NCI-H2196 treated with DMSO at 0.1 percent for 48 hours (cell line): ENCODE measurements around the gene RELCH.
"Not testable (repeated sequence)": the region's sequence is repeated elsewhere in the genome, so short reads cannot be mapped to it uniquely, and the experiment has no call there.

Source experiments
- DNase-seq: peaks from one replicate; lab custom pipeline; 2025; ENCODE audit not compliant: unreplicated experiment; lab: John Stamatoyannopoulos, UW

The RELCH gene

GRCh38 chr18:62186774-62187542, at the start of gene RELCH, which contains the start of gene PIGN:
Gene RELCH (plus strand): TSS chr18:62187255. CDS start chr18:62187506, 251 bp downstream.
Gene PIGN (minus strand): TSS chr18:62187056. CDS start chr18:62161353, 25,703 bp downstream.
- DNase-seq: peak; percentile 97

DNA sequence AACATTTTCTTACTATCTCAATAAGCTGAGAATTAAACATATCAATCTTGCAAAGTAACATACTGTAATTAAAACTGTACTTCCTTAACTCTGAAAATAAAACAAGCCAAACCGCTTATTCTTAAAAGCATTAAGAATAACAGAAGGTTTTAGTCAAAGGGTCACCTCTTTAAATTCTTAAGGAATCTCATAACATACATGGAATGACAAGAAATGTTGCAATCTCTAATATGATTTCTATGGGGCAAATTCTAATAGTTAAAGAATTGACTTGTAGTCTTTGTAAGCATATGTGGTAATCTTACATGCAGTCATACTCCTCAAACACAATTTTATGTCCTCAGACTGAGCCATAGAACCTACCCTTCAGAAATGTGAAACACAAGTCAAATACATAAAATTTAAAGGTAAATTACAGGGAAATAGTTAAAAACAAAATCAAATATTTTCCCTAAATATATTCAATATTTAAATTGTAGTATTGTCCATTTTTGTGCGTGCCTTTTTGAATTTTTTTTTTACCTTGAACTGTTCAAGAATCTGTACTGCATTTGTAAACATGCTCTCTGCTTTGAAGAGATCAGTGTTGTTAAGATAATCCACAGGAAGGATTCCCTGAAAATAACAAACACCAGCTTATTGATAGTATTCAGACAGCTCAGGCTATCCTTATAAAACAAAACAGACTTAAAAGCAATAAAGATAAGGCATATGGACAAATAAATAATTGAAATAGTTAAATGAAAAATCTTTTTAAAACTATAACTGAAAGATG, 48.4 kb upstream of the RELCH start:
- no peak for DNase-seq

DNA sequence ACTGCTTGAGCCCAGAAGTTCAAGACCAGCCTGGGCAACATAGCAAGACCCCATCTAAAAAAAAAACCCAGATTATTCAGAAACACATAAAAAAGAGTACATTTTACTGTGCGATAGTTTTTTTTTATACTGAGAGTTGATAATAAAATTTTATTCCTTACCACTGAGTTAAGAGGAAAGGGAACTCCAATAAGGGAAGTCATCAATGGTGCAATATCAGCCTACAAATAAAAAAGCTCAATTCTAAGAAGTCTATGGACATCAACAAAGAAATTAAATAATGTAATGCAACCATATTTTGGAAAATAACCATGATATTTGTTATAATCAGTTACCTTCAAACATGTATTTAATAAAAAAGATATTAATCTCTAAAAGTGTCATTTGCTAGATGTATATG, 46.8 kb upstream of the RELCH start:
- no peak for DNase-seq

GRCh38 chr18:62144338-62144737, 42.7 kb upstream of the RELCH start:
- no peak for DNase-seq

DNA sequence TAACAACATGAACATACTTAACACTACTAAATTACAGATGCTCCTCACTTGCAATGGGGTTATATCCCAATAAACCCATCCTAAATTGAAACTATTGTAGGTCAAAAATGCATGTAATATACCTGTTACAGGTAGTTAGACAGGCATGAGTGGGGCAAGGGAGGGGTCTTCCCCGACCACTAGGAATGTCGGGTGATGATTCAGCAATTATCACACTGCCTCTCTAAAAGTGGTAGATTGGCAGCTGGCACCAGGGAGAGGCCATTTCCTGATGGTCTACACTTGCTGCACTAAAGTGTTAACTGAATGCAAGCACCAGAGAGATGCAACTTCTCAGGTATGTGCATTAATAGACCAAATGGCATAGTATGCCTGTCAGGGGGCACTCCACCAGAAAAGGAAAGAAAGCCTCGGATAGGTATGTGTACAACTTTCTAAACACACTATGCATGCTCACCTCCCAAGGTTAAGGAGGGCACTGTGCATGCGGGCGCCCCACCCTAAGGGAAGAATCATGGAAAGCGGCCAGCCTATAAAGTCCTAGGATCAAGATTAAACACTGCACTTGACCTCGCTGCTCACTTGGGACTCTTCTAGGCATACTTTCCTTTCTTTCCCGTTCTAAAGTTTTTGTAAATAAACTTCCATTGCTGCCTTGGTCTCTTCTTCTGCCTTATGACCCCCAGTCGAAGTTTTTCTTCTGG, 35.8 kb upstream of the RELCH start:
- DNase-seq: no peak

- no peak for DNase-seq
Measured at GRCh38 chr18:62152844-62153243, 34.2 kb upstream of the RELCH start.

DNA sequence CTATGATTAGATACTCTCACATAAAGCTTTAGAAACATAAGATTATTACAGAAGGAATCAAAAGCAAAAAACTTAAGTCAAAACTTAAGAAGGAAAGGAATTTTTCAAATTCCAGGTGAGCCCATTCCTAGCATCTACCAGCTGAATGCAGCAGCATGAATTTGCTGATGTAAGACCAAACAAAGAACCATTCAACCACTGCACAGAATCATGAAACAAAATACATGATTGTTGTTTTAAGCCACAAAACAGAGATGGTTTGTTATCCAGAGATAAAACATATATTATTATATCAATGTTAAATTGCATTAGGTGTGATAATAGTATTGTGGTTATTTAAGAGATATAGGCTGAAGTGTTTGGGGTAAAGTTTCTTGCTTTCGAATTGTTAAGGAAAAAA, 29.2 kb upstream of the RELCH start:
- DNase-seq: no peak

DNA sequence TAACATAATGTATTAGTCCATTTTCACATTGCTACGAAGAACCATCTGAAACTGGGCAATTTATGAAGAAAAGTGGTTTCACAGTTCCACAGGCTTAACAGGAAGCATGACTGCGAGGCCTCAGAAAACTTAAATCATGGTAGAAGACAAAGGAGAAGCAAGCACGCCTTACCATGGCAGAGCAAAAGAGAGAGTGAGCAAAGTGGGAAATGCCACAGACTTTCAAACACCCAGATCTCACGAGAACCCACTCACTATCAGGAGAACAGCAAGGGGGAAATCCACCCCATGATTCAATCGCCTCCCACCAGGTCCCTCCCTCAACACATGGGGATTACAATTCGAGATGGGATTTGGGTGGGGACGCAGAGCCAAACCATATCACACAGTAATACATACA, 22.7 kb upstream of the RELCH start:
- no peak for DNase-seq

GRCh38 chr18:62164855-62165487, 22.1 kb upstream of the RELCH start:
- DNase-seq: no peak

- no peak for DNase-seq
Measured at GRCh38 chr18:62165583-62165982, 21.5 kb upstream of the RELCH start.

DNA sequence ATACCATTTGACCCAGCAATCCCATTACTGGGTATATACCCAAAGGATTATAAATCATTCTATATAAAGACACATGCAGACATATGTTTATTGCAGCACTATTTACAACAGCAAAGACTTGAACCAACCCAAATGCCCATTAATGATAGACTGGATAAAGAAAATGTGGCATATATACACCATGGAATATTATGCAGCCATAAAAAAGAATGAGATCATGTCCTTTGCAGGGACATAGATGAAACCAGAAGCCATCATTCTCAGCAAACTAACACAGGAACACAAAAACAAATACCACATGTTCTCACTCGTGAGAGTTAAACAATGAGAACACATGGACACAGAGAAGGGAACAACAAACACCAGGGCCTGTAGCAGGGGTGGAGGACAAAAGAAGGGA, 20.5 kb upstream of the RELCH start:
- not testable (repeated sequence) for DNase-seq

DNA sequence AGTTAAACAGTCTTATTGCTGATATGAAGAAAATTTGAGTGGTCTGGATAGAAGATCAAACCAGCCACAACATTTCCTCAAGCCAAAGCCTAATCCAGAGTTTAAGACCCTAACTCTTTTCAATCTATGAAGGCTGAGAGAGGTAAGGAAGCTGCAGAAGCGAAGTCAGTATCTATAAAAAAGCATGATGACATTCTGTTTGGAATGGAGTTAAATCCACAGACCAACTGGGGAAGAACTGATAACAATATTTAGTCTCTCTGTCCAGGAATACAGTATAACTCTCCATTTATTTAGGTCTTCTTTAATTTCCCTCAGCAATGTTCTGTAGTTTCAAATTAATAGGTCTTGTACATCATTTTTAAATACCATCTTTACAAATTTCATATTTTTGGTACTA, 16.2 kb upstream of the RELCH start:
- DNase-seq: no peak

- no peak for DNase-seq
Measured at GRCh38 chr18:62172298-62172697, 14.8 kb upstream of the RELCH start.

GRCh38 chr18:62175521-62175920, 11.5 kb upstream of the RELCH start:
- no peak for DNase-seq

GRCh38 chr18:62177271-62177670, 9.8 kb upstream of the RELCH start:
- no peak for DNase-seq

- DNase-seq: no peak
Measured at GRCh38 chr18:62179213-62179612, 7.8 kb upstream of the RELCH start.

DNA sequence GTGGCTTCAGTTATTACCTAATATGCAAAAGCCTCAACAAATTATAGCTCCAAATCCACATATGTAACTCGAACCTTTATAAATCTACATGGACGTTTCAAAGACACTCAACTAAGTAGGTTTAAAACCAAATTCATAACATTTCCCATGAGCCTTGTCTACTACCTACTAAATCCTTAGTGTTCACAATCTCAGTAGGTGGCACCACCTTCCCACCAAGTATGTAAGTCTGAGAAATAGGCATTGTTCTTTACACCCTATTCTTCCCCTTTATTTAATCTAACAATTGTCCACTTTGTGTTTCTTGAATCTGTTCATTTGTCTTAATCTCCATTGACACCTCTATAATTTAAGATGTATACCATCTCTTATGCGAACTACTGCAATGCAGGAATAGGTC, 4.8 kb upstream of the RELCH start:
- no peak for DNase-seq

DNA sequence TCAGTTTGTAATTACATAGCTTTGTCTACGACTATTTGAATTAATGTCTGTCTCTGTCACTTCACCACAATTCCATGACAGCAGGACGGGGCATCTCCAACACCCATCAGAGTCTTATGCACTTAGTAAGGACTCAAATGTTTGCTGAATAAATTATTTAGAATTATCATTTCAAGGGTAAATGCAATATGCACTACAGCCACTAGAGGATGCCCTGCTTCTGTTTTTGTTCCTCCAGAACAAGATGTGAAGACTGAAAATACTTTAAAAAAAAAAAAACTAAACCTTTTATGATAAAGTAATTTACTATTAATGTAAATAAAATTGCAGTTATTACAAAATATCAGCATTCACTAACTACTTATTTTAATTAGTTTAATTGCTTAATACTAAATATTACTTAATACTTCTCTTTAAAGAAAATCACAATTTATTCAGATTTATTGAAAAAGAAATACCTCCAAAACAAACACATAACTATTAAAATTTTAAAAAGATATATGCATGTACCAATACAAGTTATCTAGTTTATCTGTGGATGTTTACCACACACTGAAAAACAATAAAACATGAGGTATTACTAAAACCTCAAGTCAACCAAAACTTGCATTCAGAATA, 3.4 kb upstream of the RELCH start:
- peak; percentile 28 for DNase-seq

- DNase-seq: no peak
Measured at GRCh38 chr18:62186499-62186773, 619 bp upstream of the RELCH start.

GRCh38 chr18:62187543-62188510, 772 bp downstream of the RELCH start:
- peak; percentile 37 for DNase-seq
